ENCODE results near the gene ZNF865.

DNA sequence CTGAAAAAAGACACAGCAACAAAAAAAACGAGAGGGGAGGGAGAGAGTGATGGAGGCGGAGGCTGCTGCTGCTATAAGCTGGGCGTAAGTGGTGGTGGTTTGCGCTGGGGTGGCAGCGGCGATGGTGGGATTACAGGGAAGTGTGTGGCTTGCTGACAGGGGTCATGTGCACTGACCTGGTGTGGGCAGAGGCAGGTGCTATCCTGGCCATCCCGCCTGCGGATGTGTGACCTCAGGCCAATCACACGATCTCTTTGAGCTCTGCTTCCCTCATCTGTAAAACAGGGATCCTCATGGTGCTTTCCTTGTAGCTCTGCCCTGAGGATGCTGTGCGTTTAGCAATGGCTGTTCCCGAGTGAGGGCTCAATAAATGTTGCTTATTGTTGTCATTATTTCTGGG lies 32.1 kb downstream of the ZNF865 start:
- TF ChIP-seq CTCF (IDR thresholded peaks at IDR 0.05) (no peak), POLR2A (IDR thresholded peaks at IDR 0.05) (no peak)

All from body of pancreas (tissue), 4 donors.